Measurements from ENCODE around the gene PLPP7. TPM values are rescaled to one million over a fixed set of nuclear protein-coding genes. Genes with fewer than 3 reads are reported as not detected.
"Not testable (repeated sequence)": the region's sequence is repeated elsewhere in the genome, so short reads cannot be mapped to it uniquely, and the experiment has no call there.

Gene PLPP7
- total RNA-seq, 4 donors from 2014 or later, result 1.1 to 2.9 (median 2.7) TPM

- no peak overlapping the region for H3K27ac ChIP-seq
- whole genome bisulfite sequencing, 2 donors, result 94 to 95% methylated on average over 6 of the region's 6 CpGs
- H3K36me3 ChIP-seq, result no peaks in the 10 kb centered on the region
- H3K27me3 ChIP-seq, result no peaks in the 10 kb centered on the region
- intact Hi-C loops (cut with DNase I), result no loop called here
- H3K4me3 ChIP-seq (replicated peaks in 1 of 3), result no peak overlapping the region
- H3K9me3 ChIP-seq, result no peaks in the 10 kb centered on the region
- DNase-seq, result no peak
- TF ChIP-seq POLR2A (IDR thresholded peaks at IDR 0.05), result no peak
- TF ChIP-seq CTCF (IDR thresholded peaks at IDR 0.05), result no peak
- peaks cover 0 to 4% of the 10 kb centered on the region in 2 donors for H3K4me1 ChIP-seq
Measured at GRCh38 chr9:131263701-131264100, 25.8 kb upstream of the PLPP7 start.

DNA sequence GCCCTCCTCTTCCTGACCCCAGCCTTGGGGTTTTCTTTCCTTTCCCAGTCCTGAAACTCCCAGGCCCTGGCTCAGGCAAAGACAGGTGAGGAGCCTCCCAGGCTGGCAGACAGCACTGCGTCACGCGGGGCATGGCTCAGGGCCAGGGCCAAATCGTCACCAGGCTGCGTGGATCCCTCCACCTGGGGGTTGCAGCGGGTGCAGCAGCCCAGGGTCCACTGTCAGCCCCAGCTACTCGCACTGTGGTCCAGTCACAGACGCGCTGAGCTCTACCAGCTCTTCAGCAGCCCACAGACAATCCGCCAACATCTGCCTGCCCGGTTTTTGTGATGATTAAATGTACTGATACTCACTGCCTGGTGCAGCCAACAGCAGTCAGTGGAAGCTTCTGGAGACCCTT lies 25.3 kb upstream of the PLPP7 start:
- no peaks in the 10 kb centered on the region for H3K9me3 ChIP-seq
- TF ChIP-seq CTCF (IDR thresholded peaks at IDR 0.05) (no peak), POLR2A (IDR thresholded peaks at IDR 0.05) (no peak)
- H3K27me3 ChIP-seq, result no peaks in the 10 kb centered on the region
- no peak overlapping the region for H3K4me3 ChIP-seq (replicated peaks in 1 of 3)
- H3K27ac ChIP-seq, result no peak overlapping the region
- WGBS, 2 donors, result 84 to 89% methylated on average over 3 to 11 of the region's 11 CpGs
- peaks cover 0 to 5% of the 10 kb centered on the region in 2 donors for H3K4me1 ChIP-seq
- DNase-seq, result no peak
- no peaks in the 10 kb centered on the region for H3K36me3 ChIP-seq
- intact Hi-C loops (cut with DNase I), result no loop called here

DNA sequence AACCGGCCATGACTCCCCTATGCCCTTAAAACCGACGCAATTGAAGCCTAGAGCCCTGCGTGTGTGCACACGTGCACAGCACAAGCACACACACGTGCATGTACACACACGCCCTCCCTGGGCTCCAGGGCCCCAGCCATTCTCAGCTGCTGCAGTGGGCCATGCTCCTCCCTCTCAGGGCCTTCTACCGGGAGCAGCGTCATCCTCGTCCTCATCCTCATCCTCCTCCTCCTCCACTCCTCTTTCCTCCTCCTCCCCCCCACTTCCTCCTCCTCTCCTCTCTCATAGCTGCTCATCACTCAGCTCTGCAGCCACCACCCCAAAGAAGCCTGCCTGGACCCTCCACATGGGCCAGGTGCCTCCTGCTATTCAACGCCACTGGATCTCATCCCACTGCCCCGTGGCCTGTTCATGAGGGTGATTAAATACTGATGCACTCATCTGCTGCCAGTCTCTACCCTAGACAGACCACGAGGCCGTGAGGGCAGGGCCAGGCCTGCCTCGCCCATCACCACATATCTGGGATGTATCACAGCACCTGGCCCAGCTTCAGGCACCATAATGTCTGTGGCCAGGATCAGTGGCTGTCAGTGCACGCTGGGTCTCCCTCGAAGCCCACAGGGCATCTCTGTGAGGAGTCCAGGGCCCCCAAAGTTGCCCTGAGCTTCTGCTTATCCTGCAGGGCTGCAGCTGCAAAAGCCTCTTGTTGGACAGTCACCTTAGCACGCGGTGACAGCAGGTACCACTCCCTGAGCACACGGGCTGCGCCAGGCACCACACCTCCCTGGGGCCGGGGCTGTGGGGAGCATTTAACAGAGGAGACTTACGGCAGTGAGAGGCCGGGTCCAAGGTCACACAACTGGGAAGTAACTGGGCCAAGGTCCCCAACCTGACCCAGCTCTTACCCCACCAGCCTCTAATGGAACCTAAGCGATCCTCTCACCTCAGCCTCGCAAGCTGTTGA lies 23.0 kb upstream of the PLPP7 start:
- peak in 1 of 2 donors; percentile 21 for DNase-seq
- Histone ChIP-seq H3K4me3 (replicated peaks in 1 of 3) (no peak overlapping the region), H3K27me3 (no peaks in the 10 kb centered on the region), H3K27ac (no peak overlapping the region), H3K9me3 (no peaks in the 10 kb centered on the region), H3K4me1 (peaks cover 0 to 12% of the 10 kb centered on the region in 2 donors), H3K36me3 (no peaks in the 10 kb centered on the region)
- whole genome bisulfite sequencing, 2 donors, result 66 to 67% methylated on average over 20 to 26 of the region's 26 CpGs
- TF ChIP-seq CTCF (IDR thresholded peaks at IDR 0.05) (no peak), POLR2A (IDR thresholded peaks at IDR 0.05) (no peak)
- intact Hi-C loops (cut with DNase I), result no loop called here

- Histone ChIP-seq H3K36me3 (no peaks in the 10 kb centered on the region), H3K4me3 (replicated peaks in 1 of 3) (no peak overlapping the region), H3K27ac (peak overlapping the region in 2 of 3 donors; percentile 29 to 56), H3K27me3 (no peaks in the 10 kb centered on the region), H3K9me3 (no peaks in the 10 kb centered on the region), H3K4me1 (peaks cover 0 to 13% of the 10 kb centered on the region in 2 donors)
- 78 to 80% methylated on average over 13 to 20 of the region's 20 CpGs for WGBS, 2 donors
- TF ChIP-seq CTCF (IDR thresholded peaks at IDR 0.05) (no peak), POLR2A (IDR thresholded peaks at IDR 0.05) (no peak)
- intact Hi-C loops (cut with DNase I), result no loop called here
- peak; percentile 22 to 27 for DNase-seq
Measured at GRCh38 chr9:131270171-131271015, 19.1 kb upstream of the PLPP7 start.

DNA sequence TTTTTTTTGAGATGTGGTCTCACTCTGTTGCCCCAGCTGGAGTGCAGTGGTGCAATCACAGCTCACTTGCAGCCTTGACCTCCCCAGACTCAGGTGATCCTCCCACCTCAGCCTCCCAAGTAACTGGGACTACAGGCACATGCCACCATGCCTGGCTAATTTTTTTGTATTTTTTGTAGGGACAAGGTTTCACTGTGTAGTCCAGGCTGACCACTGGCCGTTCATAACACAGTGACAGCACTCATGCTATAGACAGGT lies 18.6 kb upstream of the PLPP7 start:
- H3K4me1 ChIP-seq, result peaks cover 0 to 12% of the 10 kb centered on the region in 2 donors
- 75 to 80% methylated on average over 1 of the region's 1 CpG for WGBS, 2 donors
- H3K9me3 ChIP-seq; H3K27me3 ChIP-seq; H3K4me3 ChIP-seq (replicated peaks in 1 of 3); intact Hi-C loops (cut with DNase I); DNase-seq; H3K36me3 ChIP-seq: not testable (repeated sequence)
- H3K27ac ChIP-seq, result peak overlapping the region in 2 of 3 donors; percentile 29 to 56
